Peyer's patch (tissue), 4 donors: ENCODE results near the gene PROX1.

Experiments
- POLR2A ChIP-seq, 2 donors: fragments of 450-650 bp; IDR thresholded peaks; one replicate each; pipeline ENCODE4 v1.5.1; 2017; ENCODE audit warnings: antibody characterized with exemption in 2 of 2, mild to moderate bottlenecking in 2 of 2, moderate library complexity in 2 of 2
- TF ChIP-seq, protein P1 (sequence below), 6 experiments: fragments of 450-650 bp in 4 of 6; fragments of 200-600 bp in 2 of 6; sonication (generic) in 1 of 6; IDR thresholded peaks; one replicate each; pipeline ENCODE4 v1.5.1; 2017 to 2019; ENCODE audit warnings: antibody characterized with exemption in 6 of 6, mild to moderate bottlenecking in 3 of 6, moderate library complexity in 1 of 6

DNA sequence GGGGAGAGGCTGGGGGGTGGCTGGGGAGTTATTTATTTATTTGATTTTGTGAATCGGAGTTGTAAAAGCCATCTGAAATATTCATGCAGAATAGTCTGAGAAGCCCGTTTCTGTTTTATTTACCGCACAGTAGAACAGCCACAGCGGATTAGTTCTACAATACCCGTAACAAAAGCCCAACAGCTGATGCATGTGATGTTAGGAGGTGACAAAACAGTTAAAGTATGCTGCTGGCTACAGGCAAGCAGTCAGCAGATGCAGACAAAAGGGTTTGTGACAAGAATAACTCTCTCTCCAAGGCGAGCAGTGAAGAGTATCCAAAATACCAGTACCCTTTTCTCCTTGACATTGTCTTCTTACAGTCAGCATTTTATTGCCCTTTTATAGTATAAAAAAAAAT, 42.0 kb downstream of the PROX1 start:
- TF ChIP-seq, protein P1, sequence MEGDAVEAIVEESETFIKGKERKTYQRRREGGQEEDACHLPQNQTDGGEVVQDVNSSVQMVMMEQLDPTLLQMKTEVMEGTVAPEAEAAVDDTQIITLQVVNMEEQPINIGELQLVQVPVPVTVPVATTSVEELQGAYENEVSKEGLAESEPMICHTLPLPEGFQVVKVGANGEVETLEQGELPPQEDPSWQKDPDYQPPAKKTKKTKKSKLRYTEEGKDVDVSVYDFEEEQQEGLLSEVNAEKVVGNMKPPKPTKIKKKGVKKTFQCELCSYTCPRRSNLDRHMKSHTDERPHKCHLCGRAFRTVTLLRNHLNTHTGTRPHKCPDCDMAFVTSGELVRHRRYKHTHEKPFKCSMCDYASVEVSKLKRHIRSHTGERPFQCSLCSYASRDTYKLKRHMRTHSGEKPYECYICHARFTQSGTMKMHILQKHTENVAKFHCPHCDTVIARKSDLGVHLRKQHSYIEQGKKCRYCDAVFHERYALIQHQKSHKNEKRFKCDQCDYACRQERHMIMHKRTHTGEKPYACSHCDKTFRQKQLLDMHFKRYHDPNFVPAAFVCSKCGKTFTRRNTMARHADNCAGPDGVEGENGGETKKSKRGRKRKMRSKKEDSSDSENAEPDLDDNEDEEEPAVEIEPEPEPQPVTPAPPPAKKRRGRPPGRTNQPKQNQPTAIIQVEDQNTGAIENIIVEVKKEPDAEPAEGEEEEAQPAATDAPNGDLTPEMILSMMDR (IDR thresholded peaks at IDR 0.05), result no peak
- no peak for TF ChIP-seq POLR2A (IDR thresholded peaks at IDR 0.05)
